GM10248 (cell line): ENCODE measurements around the gene LRRC25.

Source experiments
- CTCF ChIA-PET: fragments of 300-600 bp; sonication (Branson Sonifier 250); formaldehyde crosslinking; extraction: SDS; loops from one replicate; lab custom pipeline; 2021; ENCODE audit warnings: antibody characterized with exemption; lab: Yijun Ruan, JAX
- POLR2A ChIA-PET: fragments of 350-650 bp; sonication (Branson Sonifier 250); formaldehyde crosslinking; extraction: SDS; loops from one replicate; lab custom pipeline; 2020; ENCODE audit warnings: antibody characterized with exemption; lab: Yijun Ruan, JAX
- DNase-seq: peaks from one replicate; pipeline ENCODE4 v3.0.0; 2012; ENCODE audit errors: extremely low spot score
- CTCF ChIP-seq: IDR thresholded peaks from 2 replicates; pipeline ENCODE4 v1.5.1; 2012; ENCODE audit warnings: mild to moderate bottlenecking, low read depth; ENCODE audit errors: extremely low read depth, missing control alignments, control extremely low read depth

The LRRC25 gene

GRCh38 chr19:18433015-18433691 is 35.7 kb upstream of the LRRC25 start:
- peak; percentile 3 for TF ChIP-seq CTCF
- DNase-seq: peak; percentile 60
- ChIA-PET POLR2A (no interaction called here), CTCF (no interaction called here)

- no peak for DNase-seq
- CTCF ChIA-PET: interaction anchor here (1.3 to 1.5 kb wide), 2 partner anchors 10 to 14 kb away, joined by 4 to 7 read pairs; partner anchors contain the start of gene SSBP4
- no peak for TF ChIP-seq CTCF
- POLR2A ChIA-PET: no interaction called here
Measured at GRCh38 chr19:18432275-18433014, 35.0 kb upstream of the LRRC25 start.

GRCh38 chr19:18431351-18432197 is 34.2 kb upstream of the LRRC25 start:
- DNase-seq: no peak
- TF ChIP-seq CTCF: no peak
- ChIA-PET CTCF (interaction anchor here (1.3 to 1.5 kb wide), 2 partner anchors 9 to 13 kb away, joined by 4 to 7 read pairs; partner anchors contain the start of gene SSBP4), POLR2A (interaction anchor here (0.6 kb wide), 1 partner anchor 156 kb away, joined by 3 read pairs; no protein-coding TSS in a partner anchor)

GRCh38 chr19:18430417-18431144 is 33.2 kb upstream of the LRRC25 start:
- DNase-seq: no peak
- TF ChIP-seq CTCF: no peak
- POLR2A ChIA-PET: no interaction called here
- CTCF ChIA-PET: interaction anchor here (1.3 kb wide), 1 partner anchor 9 kb away, joined by 4 read pairs; no protein-coding TSS in a partner anchor

- ChIA-PET CTCF (interaction anchor here (2.3 kb wide), 1 partner anchor 11 kb away, joined by 16 read pairs; the partner anchor contains the start of gene SSBP4), POLR2A (no interaction called here)
- no peak for DNase-seq
- TF ChIP-seq CTCF: no peak
Measured at GRCh38 chr19:18429717-18430416, 32.4 kb upstream of the LRRC25 start.
